Dermis blood vessel endothelial cell (primary cell): ENCODE data around the gene TRIM62. TPM values are rescaled to one million over a fixed set of nuclear protein-coding genes. Genes with fewer than 3 reads are reported as not detected.
A peak's percentile ranks its signal among the peaks of the same experiment; 100 is the strongest.

ENCODE experiments used
- DNase-seq: peaks from one replicate; pipeline ENCODE4 v3.0.0; 2010
- total RNA-seq: library from RNA; depleted of rRNA; stranded (reverse); fragments of >200 nt; gene quantifications from 2 replicates; pipeline ENCODE4 v1.2.3, GENCODE V29; 2014

Gene TRIM62
- 2.6 and 4.6 TPM in 2 replicates for total RNA-seq

DNA sequence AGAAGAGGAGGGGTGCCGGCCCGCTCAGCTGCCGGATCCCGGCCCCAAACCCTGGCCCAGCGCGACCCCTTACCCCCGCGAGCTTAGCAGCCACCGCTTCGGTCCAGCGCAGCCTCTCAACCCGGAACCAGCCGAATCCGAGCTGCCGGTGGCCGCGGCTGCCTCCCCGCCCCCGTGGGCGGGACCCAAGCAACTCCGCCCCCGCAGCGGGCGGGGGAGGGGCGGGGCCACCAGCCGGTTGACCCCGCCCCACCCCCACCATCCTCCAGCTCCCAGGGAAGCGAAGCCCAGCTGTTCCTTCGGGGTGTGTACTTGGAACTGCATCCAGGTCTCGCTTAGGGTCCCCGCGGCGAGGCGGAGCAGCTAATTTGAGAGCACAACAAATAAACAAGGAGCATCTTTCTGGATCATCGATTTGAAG is at the start of gene TRIM62:
TRIM62 (minus strand) TSS at position 123 of the 421 bp plus-strand sequence. CDS start 611 bp downstream, outside the sequence.
- peak; percentile 85 for DNase-seq

DNA sequence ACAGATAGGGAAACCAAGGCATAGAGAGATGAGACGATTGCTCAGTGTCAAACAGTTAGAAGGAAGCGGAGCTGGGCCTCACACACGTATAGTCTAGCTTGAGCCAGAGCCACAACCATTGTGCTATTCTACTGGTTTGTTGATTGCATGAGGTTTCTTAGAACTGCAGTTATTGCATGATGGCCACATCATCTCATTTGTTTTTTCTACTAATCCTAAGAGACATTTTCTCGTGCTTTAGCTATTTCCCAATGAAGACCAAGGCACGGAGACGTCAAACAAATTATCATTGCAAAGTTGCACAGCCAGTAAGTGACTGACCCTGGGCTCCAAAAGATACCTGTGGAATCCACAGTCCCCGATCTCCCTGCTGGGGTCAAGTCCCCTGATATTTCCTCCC is 49.3 kb upstream of the TRIM62 start:
- no peak for DNase-seq

DNA sequence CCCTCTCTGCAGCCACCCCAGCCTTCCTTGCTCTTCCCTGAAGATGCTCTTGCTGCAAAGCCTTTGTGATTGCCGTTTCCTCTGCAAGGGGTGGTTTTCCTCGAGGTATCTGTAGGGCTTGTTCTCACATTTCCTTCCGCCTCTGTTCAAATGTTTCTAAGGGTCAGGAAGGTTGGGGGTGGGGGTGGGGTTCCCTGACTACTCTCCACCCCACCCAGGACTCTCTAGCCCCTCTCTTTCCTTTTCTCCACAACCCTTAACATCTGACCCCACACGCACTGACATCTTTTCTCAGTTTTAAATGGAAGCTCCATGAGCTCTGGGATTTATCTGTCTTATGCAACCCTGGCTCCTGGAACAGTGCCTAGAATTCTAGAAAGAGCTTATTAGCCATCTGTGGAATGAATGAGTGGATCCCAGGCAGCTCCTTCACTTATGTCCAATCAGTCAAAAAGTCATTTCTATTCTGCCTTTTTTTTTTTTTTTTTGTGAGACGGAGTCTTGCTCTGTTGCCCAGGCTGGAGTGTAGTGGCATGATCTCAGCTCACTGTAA is 47.2 kb upstream of the TRIM62 start:
- DNase-seq, result peak; percentile 21

DNA sequence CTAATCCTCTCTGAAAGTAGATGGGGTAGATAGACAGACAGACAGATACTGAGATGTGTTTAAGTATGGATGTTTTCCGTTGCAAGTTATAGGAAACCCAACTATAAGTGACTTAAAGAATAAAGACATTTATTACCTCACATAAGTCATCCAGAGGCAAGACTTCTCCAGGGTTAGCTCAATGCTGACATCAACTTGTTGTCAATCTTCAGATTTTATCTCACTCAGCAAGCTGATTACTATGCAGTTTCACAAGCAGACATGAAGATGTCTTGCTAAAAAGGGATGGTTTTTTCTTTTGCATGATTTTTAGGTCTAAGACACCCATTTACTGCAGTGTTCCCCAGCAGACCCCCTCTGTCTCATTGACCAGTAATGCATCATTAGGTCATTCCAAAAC is 43.7 kb upstream of the TRIM62 start:
- DNase-seq, result no peak

DNA sequence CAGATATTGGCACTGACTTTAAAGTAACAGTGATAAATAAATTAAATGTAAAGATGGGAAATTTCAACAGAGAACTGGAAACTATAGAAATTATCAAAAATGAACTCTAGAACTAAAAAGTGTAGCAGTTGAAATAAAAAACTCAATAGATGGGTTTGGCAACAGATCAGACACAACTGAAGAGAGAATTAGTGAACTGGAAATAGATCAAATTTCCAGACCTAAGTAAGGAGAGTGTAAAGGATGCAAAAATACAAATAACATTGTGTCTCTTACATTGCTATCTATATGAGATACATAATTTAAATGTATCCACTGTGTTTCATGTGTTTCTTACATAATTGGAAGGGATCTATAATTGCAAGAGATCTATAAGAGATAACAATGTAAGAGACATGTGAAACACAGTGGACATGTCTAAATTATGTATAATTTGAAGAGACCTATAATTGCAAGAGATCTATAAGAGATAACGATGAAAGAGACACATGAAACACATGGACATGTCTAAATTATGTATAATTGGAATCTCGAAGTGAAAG is 42.4 kb upstream of the TRIM62 start:
- no peak for DNase-seq

GRCh38 chr1:33222381-33222780 is 40.5 kb upstream of the TRIM62 start:
- DNase-seq, result no peak

DNA sequence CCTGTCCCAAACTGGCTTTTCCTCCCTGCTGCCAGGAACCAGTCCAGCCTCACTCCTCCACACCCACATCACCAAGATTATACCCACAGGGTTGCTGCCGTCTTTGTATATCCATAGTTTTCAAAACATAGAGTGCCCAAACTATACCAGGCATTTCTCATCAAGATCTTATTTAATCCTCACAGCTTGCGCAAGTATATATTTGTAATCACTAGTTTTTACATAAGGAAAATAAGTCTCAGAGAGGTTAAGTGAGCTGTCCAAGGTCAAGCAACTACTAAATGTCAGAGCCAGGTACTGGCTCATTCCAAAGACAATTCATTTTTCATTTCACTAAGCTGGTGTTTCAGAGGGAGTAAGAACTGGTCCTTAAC is 39.5 kb upstream of the TRIM62 start:
- no peak for DNase-seq

DNA sequence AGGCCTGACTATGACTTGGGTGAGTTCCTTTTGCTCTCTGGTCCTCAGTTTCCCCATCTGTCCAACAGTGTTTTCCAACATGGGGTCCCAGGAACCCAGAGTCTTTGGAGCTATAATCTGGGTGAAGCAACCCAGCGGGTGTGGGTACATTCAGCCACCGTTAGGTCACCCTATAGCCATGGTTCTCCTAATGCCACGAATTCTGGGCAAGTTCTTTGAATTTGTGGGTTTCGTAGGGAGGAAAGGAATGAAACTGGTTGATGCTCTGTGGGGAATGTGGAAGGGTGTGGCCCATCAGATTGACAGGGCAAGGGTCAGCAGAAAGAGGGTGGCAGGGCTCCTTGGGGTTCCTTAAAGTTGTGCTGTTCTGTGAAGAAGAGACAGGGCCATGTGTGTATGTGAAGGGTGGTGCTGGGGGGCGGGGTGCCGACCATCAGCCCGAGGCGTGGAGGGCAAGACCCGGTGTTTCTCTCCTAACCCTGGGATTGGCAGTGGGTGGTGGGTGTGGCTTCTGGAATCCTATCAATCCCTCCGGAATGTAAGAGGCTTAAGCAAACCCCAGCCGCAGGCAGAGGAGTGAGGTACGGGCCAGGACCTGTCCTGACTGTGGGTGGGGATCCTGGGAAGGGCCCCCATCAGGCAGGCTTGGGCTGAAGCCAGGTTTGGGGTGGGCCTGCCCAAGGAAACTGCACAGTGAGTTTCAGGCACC is 39.0 kb upstream of the TRIM62 start:
- DNase-seq, result no peak

GRCh38 chr1:33219886-33220661 is 38.2 kb upstream of the TRIM62 start:
- DNase-seq, result peak; percentile 43

- DNase-seq, result no peak
Measured at GRCh38 chr1:33211972-33212371, 30.1 kb upstream of the TRIM62 start.

DNA sequence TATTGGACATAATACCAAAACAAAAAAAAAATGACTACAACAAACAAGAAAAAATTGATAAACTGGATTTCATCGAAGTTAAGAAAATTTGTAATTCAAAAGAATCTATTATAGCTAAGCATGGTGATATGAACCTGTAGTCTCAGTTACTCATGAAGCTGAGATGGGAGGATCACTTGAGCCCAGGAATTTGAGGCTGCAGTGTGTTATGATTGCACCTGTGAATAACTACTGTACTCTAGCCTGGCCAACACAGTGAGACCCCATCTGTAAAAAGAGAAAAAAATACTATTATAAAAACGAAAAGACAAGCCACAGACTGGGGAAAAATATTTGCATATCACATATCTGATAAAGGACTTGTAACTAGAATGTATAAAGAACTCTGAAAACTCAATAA is 24.5 kb upstream of the TRIM62 start:
- no peak for DNase-seq

DNA sequence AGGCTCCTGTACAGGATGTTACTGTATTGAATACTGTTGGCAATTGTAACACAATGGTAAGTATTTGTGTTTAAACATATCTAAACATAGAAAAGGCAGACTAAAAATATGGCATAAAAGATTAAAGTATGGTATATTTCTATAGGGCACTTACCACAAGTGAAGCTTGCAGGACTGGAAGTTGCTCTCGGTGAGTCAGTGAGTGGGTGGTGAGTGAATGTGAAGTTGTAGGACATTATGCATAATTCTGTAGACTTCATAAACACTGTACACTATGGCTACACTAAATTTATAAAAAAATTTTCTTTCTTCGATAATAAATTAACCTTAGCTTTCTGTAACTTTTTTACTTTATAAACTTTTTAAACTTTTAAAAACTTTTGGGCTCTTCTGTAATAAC is 13.7 kb upstream of the TRIM62 start:
- no peak for DNase-seq

- DNase-seq, result no peak
Measured at GRCh38 chr1:33191731-33192275, 10.0 kb upstream of the TRIM62 start.

GRCh38 chr1:33190701-33191100 is 8.9 kb upstream of the TRIM62 start:
- DNase-seq, result no peak

- no peak for DNase-seq
Measured at GRCh38 chr1:33188572-33189275, 6.9 kb upstream of the TRIM62 start.

- DNase-seq, result no peak
Measured at GRCh38 chr1:33186936-33187335, 5.1 kb upstream of the TRIM62 start.

DNA sequence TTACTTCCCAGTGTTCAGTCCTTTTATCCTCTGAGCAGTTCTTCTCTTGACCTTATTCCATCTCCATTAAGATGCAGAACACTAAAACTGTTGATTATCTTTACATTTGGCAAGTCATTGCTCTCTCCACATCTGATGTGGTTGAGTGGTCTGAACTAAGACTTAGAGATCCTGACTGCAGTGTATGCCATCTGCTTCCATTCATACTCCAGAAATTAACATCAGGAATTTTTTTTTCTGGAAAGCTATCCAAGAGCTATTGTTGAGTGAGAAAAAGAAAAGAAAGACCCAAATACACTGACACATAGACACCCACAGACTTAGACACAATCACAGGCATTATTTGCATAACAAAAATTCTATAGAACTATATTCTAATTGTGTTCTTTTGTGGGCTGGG is 3.7 kb upstream of the TRIM62 start:
- DNase-seq, result no peak

GRCh38 chr1:33183306-33183705 is 1.5 kb upstream of the TRIM62 start:
- no peak for DNase-seq

DNA sequence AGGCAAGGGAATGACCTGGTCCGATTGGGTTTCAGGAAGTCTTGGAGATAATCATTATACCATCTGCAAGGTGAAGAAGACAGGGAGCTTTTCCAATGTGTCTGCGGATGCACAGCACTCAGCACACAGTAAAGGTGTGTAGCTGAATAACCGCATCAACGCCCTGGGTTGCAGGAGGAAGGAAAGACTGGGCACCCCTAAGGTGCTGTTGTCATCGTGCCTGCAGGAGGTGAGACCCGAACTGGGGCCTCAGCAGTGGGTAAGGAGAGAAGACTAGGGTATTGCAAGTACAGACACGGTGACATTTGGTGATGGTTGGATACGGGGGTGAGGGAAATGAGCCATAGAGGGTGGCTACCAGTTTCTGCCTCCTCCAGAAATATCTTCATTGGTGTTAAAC is 1.1 kb upstream of the TRIM62 start:
- no peak for DNase-seq

DNA sequence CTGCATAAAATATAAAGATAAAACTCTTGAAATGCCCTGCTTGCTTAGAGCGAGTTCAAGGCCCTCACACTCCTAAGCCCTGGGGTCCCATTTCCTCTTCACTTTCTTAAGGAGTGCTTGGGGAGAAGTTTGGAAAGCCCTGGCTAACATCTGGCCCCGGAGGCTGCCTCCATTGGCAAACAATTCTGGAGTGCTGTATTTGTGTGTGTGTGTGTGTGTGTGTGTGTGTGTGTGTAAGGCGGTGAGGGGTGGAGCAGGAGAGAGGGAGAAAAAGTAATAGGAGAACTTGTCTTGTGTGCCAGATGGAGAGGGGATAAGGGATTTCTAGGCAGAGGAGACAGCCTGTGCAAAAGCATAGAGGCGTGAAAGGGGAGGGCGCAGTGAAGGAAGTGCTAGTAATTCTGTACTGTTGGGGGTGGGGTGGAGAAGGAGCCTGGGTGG is 578 bp upstream of the TRIM62 start:
- DNase-seq, result no peak

- peak; percentile 43 for DNase-seq
Measured at GRCh38 chr1:33180911-33181890, 642 bp downstream of the TRIM62 start.
